ENCODE data around the gene LAMTOR2.

GRCh38 chr1:156101880-156102279, 47.3 kb downstream of the LAMTOR2 start:
- no peak for TF ChIP-seq CTCF (IDR thresholded peaks at IDR 0.05 in 2 of 3, conservative IDR thresholded peaks at IDR 0.05 in 1 of 3; ENCODE audit: control insufficient read depth in 2 of 3, extremely low read depth in 1 of 3, insufficient read depth in 1 of 3, low read depth in 3 of 3, low read length in 3 of 3)
- TF ChIP-seq POLR2AphosphoS5 (IDR thresholded peaks at IDR 0.05; ENCODE audit: low read length), result no peak
- no peak for TF ChIP-seq NFYA (IDR thresholded peaks at IDR 0.05; ENCODE audit: borderline replicate concordance, low read depth, low read length)
- no peak for TF ChIP-seq ZBTB4 (CRISPR knock-in tag; IDR thresholded peaks at IDR 0.05)
- no peak for TF ChIP-seq SMC3 (IDR thresholded peaks at IDR 0.05; ENCODE audit: borderline replicate concordance, low read length)
- no peak for TF ChIP-seq NKRF (conservative IDR thresholded peaks at IDR 0.05)
- no peak for TF ChIP-seq POLR2A (IDR thresholded peaks at IDR 0.05; ENCODE audit: low read depth, low read length)
- no peak for TF ChIP-seq ZBTB11 (CRISPR knock-in tag; IDR thresholded peaks at IDR 0.05)
- TF ChIP-seq CBX5 (IDR thresholded peaks at IDR 0.05; ENCODE audit: low read depth), result no peak
- no peak for TF ChIP-seq IRF3 (IDR thresholded peaks at IDR 0.05)
- no peak for TF ChIP-seq NBN (IDR thresholded peaks at IDR 0.05)
- no peak for TF ChIP-seq ZNF274 (IDR thresholded peaks at IDR 0.05; ENCODE audit: insufficient read depth, insufficient read length)
- no peak for TF ChIP-seq GABPA (IDR thresholded peaks at IDR 0.05; ENCODE audit: low read depth)

All from GM12878 (cell line).